Frontal cortex (tissue), 4 donors: Measurements from ENCODE around the gene SCYGR3. TPM values are rescaled to one million over a fixed set of nuclear protein-coding genes. Genes with fewer than 3 reads are reported as not detected.

Source experiments
- DNase-seq, 2 donors: peaks; one replicate each; pipeline ENCODE4 v3.0.0; 2012; ENCODE audit warnings: low spot score in 2 of 2
- FAIRE-seq: peaks from 2 replicates; lab custom pipeline; 2012; peaks lifted over from hg19 to GRCh38; lab: Jason Lieb, UNC
- total RNA-seq: library from RNA; depleted of rRNA; stranded (reverse); fragments of >200 nt; gene quantifications from one replicate; pipeline ENCODE4 v1.2.3, GENCODE V29; 2014
- donor health status: control.
- donor health status: control.
- donor health status: control.

SCYGR3 gene
- total RNA-seq, 1 donor from 2014 or later, result not detected

- FAIRE-seq, result no peak
- DNase-seq, result no peak
Measured at GRCh38 chr2:227570615-227571014, 44.0 kb downstream of the SCYGR3 start.

GRCh38 chr2:227568852-227569169, 45.8 kb downstream of the SCYGR3 start:
- FAIRE-seq (no peak), DNase-seq (no peak)

DNA sequence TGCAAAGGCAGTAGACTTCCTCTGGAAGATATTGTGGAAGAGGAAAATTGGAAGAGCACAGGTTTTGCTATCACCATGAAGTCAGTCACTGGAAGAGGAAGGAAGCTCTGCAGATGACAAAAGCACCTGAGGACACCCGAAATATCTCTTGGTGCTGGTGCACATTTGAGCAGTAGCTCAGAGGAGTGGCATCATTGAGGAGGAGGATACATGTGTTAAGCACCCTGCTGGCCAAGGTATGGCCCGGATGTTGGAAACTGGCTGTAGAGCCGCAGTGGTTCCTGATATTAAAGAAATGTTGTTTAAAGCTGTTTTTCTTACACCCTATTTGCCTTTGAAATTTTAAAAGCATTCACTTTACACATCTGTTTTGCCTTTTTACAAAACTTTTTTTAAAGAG, 48.6 kb downstream of the SCYGR3 start:
- no peak for FAIRE-seq

GRCh38 chr2:227565080-227565479, 49.6 kb downstream of the SCYGR3 start:
- no peak for DNase-seq
- FAIRE-seq, result no peak

More for the DNA sequence above, 48.6 kb downstream of the SCYGR3 start:
- no peak for DNase-seq

Other genes with a start within 250 kb of the SCYGR3 start
- not detected for gene TM4SF20, start 235.5 kb downstream of the SCYGR3 start, total RNA-seq
- gene SCYGR1, start 226.9 kb downstream of the SCYGR3 start, total RNA-seq, result not detected
- gene AGFG1, start 142.7 kb downstream of the SCYGR3 start, total RNA-seq, result 73.0 TPM
- gene SCYGR2, start 15.9 kb downstream of the SCYGR3 start, total RNA-seq, result not detected
- not detected for gene SCYGR4, start 2.7 kb upstream of the SCYGR3 start, total RNA-seq
- gene SCYGR5, start 52.0 kb upstream of the SCYGR3 start, total RNA-seq, result not detected
- gene SLC19A3, start 103.2 kb upstream of the SCYGR3 start, total RNA-seq, result 2.0 TPM
- gene SCYGR6, start 109.9 kb upstream of the SCYGR3 start, total RNA-seq, result not detected
- not detected for gene SCYGR7, start 113.5 kb upstream of the SCYGR3 start, total RNA-seq
- not detected for gene SCYGR8, start 131.1 kb upstream of the SCYGR3 start, total RNA-seq
- not detected for gene CCL20, start 199.0 kb upstream of the SCYGR3 start, total RNA-seq